Tibial nerve (tissue), 4 donors: Measurements from ENCODE around the gene SLIT1. TPM values are rescaled to one million over a fixed set of nuclear protein-coding genes. Genes with fewer than 3 reads are reported as not detected.

Experiments
- DNase-seq, 2 donors: peaks; one replicate each; pipeline ENCODE4 v3.0.0-alpha.2; 2019; ENCODE audit warnings: low spot score in 2 of 2
- H3K27ac ChIP-seq, 4 donors: fragments of 200-600 bp; sonication (generic) in 3 of 4; one replicate each; pipeline ENCODE4 v1.5.1; 2017 to 2019; ENCODE audit warnings: mild to moderate bottlenecking in 1 of 4
- H3K27me3 ChIP-seq, 2 donors: fragments of 200-600 bp; sonication (generic) in 1 of 2; one replicate each; pipeline versions ENCODE4 v1.5.1 to v1.6.0; 2017 to 2019
- H3K36me3 ChIP-seq, 3 donors: fragments of 200-600 bp; sonication (generic); one replicate each; pipeline ENCODE4 v1.5.1; 2018 to 2019
- H3K4me1 ChIP-seq, 4 donors: fragments of 200-600 bp; sonication (generic) in 3 of 4; one replicate each; pipeline ENCODE4 v1.5.1; 2017 to 2019
- H3K4me3 ChIP-seq, 4 donors: fragments of 200-600 bp; sonication (generic) in 3 of 4; one replicate each; pipeline ENCODE4 v1.5.1; 2017 to 2019; ENCODE audit warnings: mild to moderate bottlenecking in 1 of 4, moderate library complexity in 1 of 4
- H3K9me3 ChIP-seq, 4 donors: fragments of 200-600 bp; sonication (generic) in 3 of 4; one replicate each; pipeline ENCODE4 v1.5.1; 2017 to 2019
- EP300 ChIP-seq, 2 donors: sonication (generic); formaldehyde crosslinking; IDR thresholded peaks; one replicate each; pipeline ENCODE4 v1.6.1; 2017; ENCODE audit warnings: antibody characterized with exemption in 2 of 2, mild to moderate bottlenecking in 1 of 2
- POLR2A ChIP-seq, 2 donors: fragments of 450-650 bp; IDR thresholded peaks; one replicate each; pipeline ENCODE4 v1.6.1; 2017; ENCODE audit warnings: antibody characterized with exemption in 2 of 2, mild to moderate bottlenecking in 2 of 2, moderate library complexity in 2 of 2
- WGBS, 2 donors: methylation state at CpG; one replicate each; pipeline ENCODE4 v1.1.5; 2018; 5-methylcytosine and 5-hydroxymethylcytosine counted together
- total RNA-seq, 4 donors: library from RNA; depleted of rRNA; stranded (reverse); fragments of >200 nt; gene quantifications; one replicate each; pipeline ENCODE4 v1.1.0, GENCODE V29; 2016
- TF ChIP-seq, protein P1 (sequence below), 5 experiments: fragments of 200-600 bp in 3 of 5; fragments of 450-650 bp in 2 of 5; sonication (generic) in 3 of 5; IDR thresholded peaks; one replicate each; pipeline ENCODE4 v1.5.1; 2016 to 2019; ENCODE audit warnings: antibody characterized with exemption in 5 of 5, mild to moderate bottlenecking in 3 of 5, moderate library complexity in 2 of 5

SLIT1 gene
- total RNA-seq, 4 donors from 2014 or later = 0.78 to 3.1 (median 1.3) TPM

DNA sequence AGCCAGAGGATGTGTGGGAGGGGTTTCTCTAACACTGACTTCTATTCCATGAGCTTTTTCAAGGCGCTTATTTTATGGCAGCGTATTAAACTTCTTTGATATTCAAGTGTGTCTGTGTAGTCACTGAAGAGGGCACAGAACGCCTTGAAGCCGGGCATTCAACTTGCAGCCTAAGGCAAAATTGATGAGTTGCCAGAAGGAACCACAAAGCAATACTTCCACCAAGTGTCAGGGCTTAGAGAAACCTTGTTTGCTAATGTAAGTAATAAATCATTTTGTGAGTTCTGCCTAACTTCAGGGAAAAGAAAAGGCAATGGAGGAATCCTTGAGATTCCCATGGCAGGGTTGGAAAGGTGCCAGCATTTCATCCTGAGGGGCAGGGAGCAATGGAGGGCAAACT lies 189.9 kb downstream of the SLIT1 start:
- Histone ChIP-seq H3K27me3 (no peaks in the 10 kb centered on the region), H3K36me3 (no peaks in the 10 kb centered on the region), H3K4me3 (no peak overlapping the region), H3K4me1 (peaks cover 0 to 11% (median 2%) of the 10 kb centered on the region in 4 donors), H3K27ac (no peak overlapping the region), H3K9me3 (no peaks in the 10 kb centered on the region)
- DNase-seq = no peak
- TF ChIP-seq, protein P1, sequence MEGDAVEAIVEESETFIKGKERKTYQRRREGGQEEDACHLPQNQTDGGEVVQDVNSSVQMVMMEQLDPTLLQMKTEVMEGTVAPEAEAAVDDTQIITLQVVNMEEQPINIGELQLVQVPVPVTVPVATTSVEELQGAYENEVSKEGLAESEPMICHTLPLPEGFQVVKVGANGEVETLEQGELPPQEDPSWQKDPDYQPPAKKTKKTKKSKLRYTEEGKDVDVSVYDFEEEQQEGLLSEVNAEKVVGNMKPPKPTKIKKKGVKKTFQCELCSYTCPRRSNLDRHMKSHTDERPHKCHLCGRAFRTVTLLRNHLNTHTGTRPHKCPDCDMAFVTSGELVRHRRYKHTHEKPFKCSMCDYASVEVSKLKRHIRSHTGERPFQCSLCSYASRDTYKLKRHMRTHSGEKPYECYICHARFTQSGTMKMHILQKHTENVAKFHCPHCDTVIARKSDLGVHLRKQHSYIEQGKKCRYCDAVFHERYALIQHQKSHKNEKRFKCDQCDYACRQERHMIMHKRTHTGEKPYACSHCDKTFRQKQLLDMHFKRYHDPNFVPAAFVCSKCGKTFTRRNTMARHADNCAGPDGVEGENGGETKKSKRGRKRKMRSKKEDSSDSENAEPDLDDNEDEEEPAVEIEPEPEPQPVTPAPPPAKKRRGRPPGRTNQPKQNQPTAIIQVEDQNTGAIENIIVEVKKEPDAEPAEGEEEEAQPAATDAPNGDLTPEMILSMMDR (IDR thresholded peaks at IDR 0.05) = no peak
- TF ChIP-seq EP300 (IDR thresholded peaks at IDR 0.05) = no peak
- no peak for TF ChIP-seq POLR2A (IDR thresholded peaks at IDR 0.05)
- 39 to 48% methylated on average over 4 of the region's 4 CpGs for WGBS, 2 donors

DNA sequence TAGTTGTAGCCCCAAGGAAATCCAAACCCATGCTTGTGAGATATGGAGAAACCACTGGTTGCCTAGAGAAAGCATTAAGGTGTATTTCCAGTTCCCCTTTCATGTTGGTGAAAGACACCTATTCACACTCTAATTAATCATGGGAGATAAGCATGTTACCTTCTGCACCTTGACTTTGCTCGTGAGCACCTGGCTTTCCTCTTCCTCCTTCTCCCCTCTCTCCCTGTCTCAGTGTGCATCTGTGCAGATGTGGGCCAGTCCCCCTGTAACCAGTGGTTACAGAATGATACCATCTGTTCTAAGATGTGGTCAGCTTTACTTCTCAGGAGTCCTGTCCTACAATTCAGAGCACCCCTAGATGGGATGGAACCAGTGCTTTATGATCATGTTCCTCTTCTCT lies 193.0 kb downstream of the SLIT1 start:
- no peaks in the 10 kb centered on the region for H3K27me3 ChIP-seq
- no peak overlapping the region for H3K27ac ChIP-seq
- TF ChIP-seq POLR2A (IDR thresholded peaks at IDR 0.05) (no peak), EP300 (IDR thresholded peaks at IDR 0.05) (no peak)
- TF ChIP-seq, protein P1 (IDR thresholded peaks at IDR 0.05) = no peak
- 80 to 82% methylated on average over 1 of the region's 1 CpG for WGBS, 2 donors
- DNase-seq = no peak
- peaks cover 0 to 11% (median 2%) of the 10 kb centered on the region in 4 donors for H3K4me1 ChIP-seq
- H3K4me3 ChIP-seq = no peak overlapping the region
- no peaks in the 10 kb centered on the region for H3K9me3 ChIP-seq
- no peaks in the 10 kb centered on the region for H3K36me3 ChIP-seq

DNA sequence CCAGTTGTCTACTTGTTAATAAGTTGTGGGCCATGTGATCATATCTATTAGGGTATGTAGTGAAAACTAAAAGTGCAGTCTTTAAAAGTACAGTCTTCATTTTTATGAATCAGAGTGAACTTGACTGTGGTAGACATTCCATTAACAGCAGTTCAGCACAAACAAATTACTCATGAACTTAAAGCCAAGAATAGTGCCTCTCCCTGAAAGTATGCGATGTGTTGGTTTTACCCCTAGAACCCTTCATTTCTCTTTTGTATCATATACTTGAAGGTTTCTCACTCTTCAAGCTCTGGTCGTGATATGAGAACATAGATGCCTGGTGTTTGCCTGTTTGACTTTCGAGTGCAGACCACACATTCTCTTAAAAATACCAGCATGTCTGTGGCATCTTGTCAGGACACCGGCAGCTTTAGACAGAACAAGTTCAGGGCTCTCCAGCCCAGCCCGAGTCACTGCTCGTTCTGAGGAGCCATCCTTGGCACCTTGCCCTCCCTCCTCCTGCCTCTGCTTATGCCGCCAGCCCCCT lies 194.4 kb downstream of the SLIT1 start:
- Histone ChIP-seq H3K36me3 (no peaks in the 10 kb centered on the region), H3K4me3 (no peak overlapping the region), H3K27ac (no peak overlapping the region), H3K27me3 (no peaks in the 10 kb centered on the region), H3K9me3 (no peaks in the 10 kb centered on the region), H3K4me1 (peaks cover 0 to 6% (median 2%) of the 10 kb centered on the region in 4 donors)
- TF ChIP-seq EP300 (IDR thresholded peaks at IDR 0.05) (no peak), POLR2A (IDR thresholded peaks at IDR 0.05) (no peak)
- TF ChIP-seq, protein P1 (IDR thresholded peaks at IDR 0.05) = no peak
- WGBS, 2 donors = 46 to 54% methylated on average over 7 of the region's 7 CpGs
- no peak for DNase-seq

DNA sequence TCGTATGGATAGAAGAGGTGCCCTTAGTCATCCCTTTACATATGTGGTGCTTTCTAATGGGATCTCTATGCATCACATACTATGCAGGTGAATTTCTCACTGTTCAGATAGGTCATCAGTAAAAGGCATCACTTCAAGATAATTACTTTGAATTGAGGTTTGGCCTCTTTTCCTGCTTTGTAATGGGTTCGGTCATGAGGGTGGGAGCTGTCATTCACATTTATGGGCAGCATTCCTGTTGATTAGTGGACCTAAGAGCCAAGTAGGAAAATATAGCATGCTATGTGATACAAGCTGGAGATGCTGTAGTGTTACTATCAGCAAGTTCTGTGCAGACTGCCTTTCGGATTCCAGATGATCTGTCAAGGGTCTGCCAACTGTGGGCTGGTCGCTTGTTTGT lies 197.3 kb downstream of the SLIT1 start:
- H3K27ac ChIP-seq = no peak overlapping the region
- no peak for DNase-seq
- H3K4me1 ChIP-seq = peaks cover 0 to 4% (median 2%) of the 10 kb centered on the region in 4 donors
- WGBS, 2 donors = 84 to 85% methylated on average over 4 of the region's 4 CpGs
- TF ChIP-seq, protein P1 (IDR thresholded peaks at IDR 0.05) = no peak
- TF ChIP-seq POLR2A (IDR thresholded peaks at IDR 0.05) (no peak), EP300 (IDR thresholded peaks at IDR 0.05) (no peak)
- no peaks in the 10 kb centered on the region for H3K27me3 ChIP-seq
- no peak overlapping the region for H3K4me3 ChIP-seq
- no peaks in the 10 kb centered on the region for H3K9me3 ChIP-seq
- no peaks in the 10 kb centered on the region for H3K36me3 ChIP-seq

DNA sequence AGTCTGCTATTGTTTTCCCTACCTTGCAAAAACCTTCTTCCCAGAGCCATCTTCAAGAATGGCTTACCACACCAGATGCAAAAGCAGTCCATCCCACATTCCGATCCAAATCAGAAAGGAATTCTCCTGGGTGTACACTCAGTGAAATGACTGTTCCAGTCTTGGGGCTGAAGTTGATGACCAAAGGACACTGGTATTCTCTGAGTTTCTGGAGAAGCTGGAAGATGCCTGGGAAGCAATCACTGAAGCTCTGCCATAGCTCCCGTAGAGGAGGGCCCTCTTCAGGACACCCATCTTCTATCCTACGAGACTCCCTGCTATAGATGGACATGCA lies 197.9 kb downstream of the SLIT1 start:
- no peak overlapping the region for H3K4me3 ChIP-seq
- no peak for TF ChIP-seq POLR2A (IDR thresholded peaks at IDR 0.05)
- no peak for TF ChIP-seq EP300 (IDR thresholded peaks at IDR 0.05)
- TF ChIP-seq, protein P1 (IDR thresholded peaks at IDR 0.05) = no peak
- no peaks in the 10 kb centered on the region for H3K27me3 ChIP-seq
- no peak for DNase-seq
- WGBS, 2 donors = 91 to 95% methylated on average over 3 of the region's 3 CpGs
- no peaks in the 10 kb centered on the region for H3K36me3 ChIP-seq
- H3K9me3 ChIP-seq = no peaks in the 10 kb centered on the region
- no peak overlapping the region for H3K27ac ChIP-seq
- H3K4me1 ChIP-seq = peaks cover 0 to 4% (median 2%) of the 10 kb centered on the region in 4 donors
